ENCODE measurements around the gene SEMA6D.
A peak's percentile ranks its signal among the peaks of the same experiment; 100 is the strongest.

Gene SEMA6D

DNA sequence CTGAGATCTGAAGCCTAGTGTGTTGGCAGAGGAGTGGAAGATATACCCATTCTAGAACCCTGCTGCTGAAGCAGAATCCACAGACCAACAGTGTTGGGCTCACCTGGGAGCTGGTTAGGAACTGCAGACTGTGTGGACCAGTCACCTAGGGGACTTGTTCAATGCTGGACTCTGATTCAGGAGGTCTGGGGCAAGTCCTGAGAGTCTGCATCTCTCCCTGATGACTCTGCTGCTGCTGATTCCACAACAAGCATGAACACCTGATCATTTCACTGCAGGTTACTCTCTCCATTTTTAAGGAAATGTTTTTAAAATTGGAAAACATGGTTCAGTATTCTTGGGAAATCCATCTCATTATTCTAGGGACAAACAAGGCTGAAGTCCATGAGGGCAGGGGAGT is 84.9 kb downstream of the SEMA6D start:
- Histone ChIP-seq H3K36me3 (ENCODE audit: control insufficient read depth in 4 of 4, insufficient read depth in 4 of 4, low read length in 3 of 4) (no peaks in the 10 kb centered on the region), H3K27me3 (replicated peaks in 2 of 5; ENCODE audit: control insufficient read depth in 4 of 5, insufficient read depth in 5 of 5, low read length in 4 of 5) (peaks cover 0 to 6% (median 0%) of the 10 kb centered on the region in 5 experiments), H3K4me3 (ENCODE audit: control insufficient read depth in 1 of 7, extremely low read depth in 1 of 7, insufficient read depth in 4 of 7, low read depth in 2 of 7, low read length in 6 of 7) (no peak overlapping the region), H3K4me1 (ENCODE audit: control extremely low read depth in 1 of 4, control insufficient read depth in 4 of 4, insufficient read depth in 4 of 4, low read length in 3 of 4) (no peaks in the 10 kb centered on the region), H3K27ac (ENCODE audit: insufficient read depth in 1 of 2, low read depth in 1 of 2, low read length in 2 of 2, poor library complexity in 1 of 2, severe bottlenecking in 2 of 2) (no peak overlapping the region), H3K9me3 (ENCODE audit: control extremely low read depth in 1 of 5, control insufficient read depth in 4 of 5, insufficient read depth in 2 of 5, low read depth in 1 of 5, low read length in 4 of 5) (no peaks in the 10 kb centered on the region)
- POLR2A ChIA-PET, result no interaction called here
- no peak for DNase-seq
- CTCF ChIA-PET, result no interaction called here

DNA sequence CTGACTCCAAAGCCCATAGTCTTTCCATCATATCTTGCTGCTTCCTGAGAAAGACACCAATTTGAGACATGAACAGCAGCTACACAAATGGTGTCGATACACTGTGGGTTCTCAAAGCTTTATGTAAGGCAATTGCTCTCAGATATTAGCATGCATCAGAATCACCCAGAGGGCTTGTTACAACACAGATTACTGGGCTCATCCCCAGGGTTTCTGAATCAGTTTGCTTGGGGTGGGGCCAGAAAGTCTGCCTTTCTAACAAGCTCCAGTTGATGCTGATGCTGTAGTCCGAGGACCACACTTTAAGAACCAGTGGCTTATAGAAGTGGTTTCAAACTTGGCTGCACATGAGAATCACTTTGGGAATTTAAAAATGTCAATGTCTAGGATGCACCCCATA is 86.5 kb downstream of the SEMA6D start:
- Histone ChIP-seq H3K9me3 (ENCODE audit: control extremely low read depth in 1 of 5, control insufficient read depth in 4 of 5, insufficient read depth in 2 of 5, low read depth in 1 of 5, low read length in 4 of 5) (no peaks in the 10 kb centered on the region), H3K27me3 (replicated peaks in 2 of 5; ENCODE audit: control insufficient read depth in 4 of 5, insufficient read depth in 5 of 5, low read length in 4 of 5) (peaks cover 0 to 6% (median 0%) of the 10 kb centered on the region in 5 experiments), H3K4me1 (ENCODE audit: control extremely low read depth in 1 of 4, control insufficient read depth in 4 of 4, insufficient read depth in 4 of 4, low read length in 3 of 4) (no peaks in the 10 kb centered on the region), H3K4me3 (ENCODE audit: control insufficient read depth in 1 of 7, extremely low read depth in 1 of 7, insufficient read depth in 4 of 7, low read depth in 2 of 7, low read length in 6 of 7) (no peak overlapping the region), H3K27ac (ENCODE audit: insufficient read depth in 1 of 2, low read depth in 1 of 2, low read length in 2 of 2, poor library complexity in 1 of 2, severe bottlenecking in 2 of 2) (no peak overlapping the region), H3K36me3 (ENCODE audit: control insufficient read depth in 4 of 4, insufficient read depth in 4 of 4, low read length in 3 of 4) (no peaks in the 10 kb centered on the region)
- WGBS (ENCODE audit: insufficient coverage), result 100% methylated on average over 2 of the region's 2 CpGs
- POLR2A ChIA-PET, result no interaction called here
- CTCF ChIA-PET, result no interaction called here
- no peak for DNase-seq

DNA sequence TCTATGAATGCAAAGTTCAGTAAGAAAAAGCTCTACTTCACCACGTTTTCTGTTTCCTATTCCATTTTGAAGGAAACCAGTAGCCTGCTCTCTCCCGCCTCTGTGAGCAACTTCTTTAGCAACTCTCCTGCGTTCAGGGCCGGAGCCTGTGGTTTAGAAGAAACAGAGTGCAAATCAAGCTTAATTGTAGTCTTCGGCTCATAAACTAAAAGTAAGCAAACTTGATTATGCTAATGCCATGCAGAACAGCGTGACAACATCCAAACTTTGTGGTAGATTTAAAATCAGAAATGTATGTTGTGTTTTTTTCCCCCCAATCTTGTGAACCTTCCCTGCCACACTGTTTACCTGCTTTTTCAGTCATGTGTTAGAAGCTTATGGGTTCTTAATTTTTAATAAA is 87.4 kb downstream of the SEMA6D start:
- ChIA-PET CTCF (interaction anchor here (0.6 kb wide), 2 partner anchors 11 to 168 kb away, joined by 3 read pairs; no protein-coding TSS in a partner anchor), POLR2A (no interaction called here)
- Histone ChIP-seq H3K27me3 (replicated peaks in 2 of 5; ENCODE audit: control insufficient read depth in 4 of 5, insufficient read depth in 5 of 5, low read length in 4 of 5) (peaks cover 0 to 6% (median 0%) of the 10 kb centered on the region in 5 experiments), H3K27ac (ENCODE audit: insufficient read depth in 1 of 2, low read depth in 1 of 2, low read length in 2 of 2, poor library complexity in 1 of 2, severe bottlenecking in 2 of 2) (no peak overlapping the region), H3K9me3 (ENCODE audit: control extremely low read depth in 1 of 5, control insufficient read depth in 4 of 5, insufficient read depth in 2 of 5, low read depth in 1 of 5, low read length in 4 of 5) (no peaks in the 10 kb centered on the region), H3K36me3 (ENCODE audit: control insufficient read depth in 4 of 4, insufficient read depth in 4 of 4, low read length in 3 of 4) (no peaks in the 10 kb centered on the region), H3K4me3 (ENCODE audit: control insufficient read depth in 1 of 7, extremely low read depth in 1 of 7, insufficient read depth in 4 of 7, low read depth in 2 of 7, low read length in 6 of 7) (no peak overlapping the region), H3K4me1 (ENCODE audit: control extremely low read depth in 1 of 4, control insufficient read depth in 4 of 4, insufficient read depth in 4 of 4, low read length in 3 of 4) (no peaks in the 10 kb centered on the region)
- 93% methylated on average over 6 of the region's 6 CpGs for WGBS (ENCODE audit: insufficient coverage)
- DNase-seq, result no peak

DNA sequence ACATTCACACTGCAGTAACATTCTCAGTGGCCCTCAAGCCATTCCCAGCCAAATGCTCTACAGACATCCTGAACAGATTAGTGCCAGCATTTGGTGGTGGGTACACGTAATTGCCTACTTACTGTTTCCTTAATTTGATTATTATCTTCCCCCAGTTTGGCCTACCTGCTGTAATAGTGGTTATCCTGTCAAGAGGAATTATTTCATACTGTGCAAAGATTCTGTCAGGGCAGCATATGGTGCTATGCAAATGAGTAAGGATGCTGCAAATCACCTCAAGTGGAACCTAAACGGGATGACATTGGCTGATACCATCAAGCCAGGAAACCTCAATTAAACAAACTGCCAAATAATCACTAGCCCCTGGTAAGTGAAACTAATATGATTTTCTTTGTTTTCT is 88.7 kb downstream of the SEMA6D start:
- Histone ChIP-seq H3K4me1 (ENCODE audit: control extremely low read depth in 1 of 4, control insufficient read depth in 4 of 4, insufficient read depth in 4 of 4, low read length in 3 of 4) (no peaks in the 10 kb centered on the region), H3K4me3 (ENCODE audit: control insufficient read depth in 1 of 7, extremely low read depth in 1 of 7, insufficient read depth in 4 of 7, low read depth in 2 of 7, low read length in 6 of 7) (no peak overlapping the region), H3K9me3 (ENCODE audit: control extremely low read depth in 1 of 5, control insufficient read depth in 4 of 5, insufficient read depth in 2 of 5, low read depth in 1 of 5, low read length in 4 of 5) (no peaks in the 10 kb centered on the region), H3K27me3 (replicated peaks in 2 of 5; ENCODE audit: control insufficient read depth in 4 of 5, insufficient read depth in 5 of 5, low read length in 4 of 5) (peaks cover 0 to 6% (median 0%) of the 10 kb centered on the region in 5 experiments), H3K36me3 (ENCODE audit: control insufficient read depth in 4 of 4, insufficient read depth in 4 of 4, low read length in 3 of 4) (no peaks in the 10 kb centered on the region), H3K27ac (ENCODE audit: insufficient read depth in 1 of 2, low read depth in 1 of 2, low read length in 2 of 2, poor library complexity in 1 of 2, severe bottlenecking in 2 of 2) (no peak overlapping the region)
- peak in 1 of 3 donors; percentile 2 for DNase-seq
- POLR2A ChIA-PET, result no interaction called here
- CTCF ChIA-PET, result interaction anchor here (0.6 kb wide), 1 partner anchor 36 kb away, joined by 3 read pairs; no protein-coding TSS in a partner anchor
- WGBS (ENCODE audit: insufficient coverage), result no CpG with 5 or more reads among the region's 2 CpGs

GRCh38 chr15:47811172-47811571 is 93.9 kb downstream of the SEMA6D start:
- DNase-seq, result no peak
- CTCF ChIA-PET, result no interaction called here

DNA sequence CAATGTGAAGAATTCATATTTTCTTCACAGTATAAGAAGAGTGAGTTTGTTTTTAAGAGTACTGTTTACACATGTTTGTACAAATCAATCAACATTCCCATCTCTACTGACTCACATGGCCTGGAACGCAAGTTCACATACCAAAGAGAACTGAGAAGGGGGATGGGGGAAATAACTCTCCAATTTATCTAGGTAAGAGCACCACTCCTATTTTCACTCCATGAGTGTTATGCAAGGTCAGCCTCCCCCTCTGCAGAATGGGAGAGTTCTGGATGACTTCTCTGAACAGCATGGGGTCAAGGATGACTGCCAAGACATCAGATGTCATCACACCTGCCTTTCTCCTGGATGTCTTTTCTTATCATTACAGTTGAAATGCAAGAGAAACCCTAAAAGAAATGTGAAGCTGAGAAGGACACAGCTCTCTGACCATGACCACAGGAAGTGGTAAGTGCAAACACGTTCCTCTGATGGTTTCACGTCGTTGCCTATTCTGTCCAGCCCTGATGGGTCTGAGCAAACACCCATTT is 95.2 kb downstream of the SEMA6D start:
- POLR2A ChIA-PET, result no interaction called here
- DNase-seq, result no peak
- no peak overlapping the region for H3K4me3 ChIP-seq (ENCODE audit: control insufficient read depth in 1 of 7, extremely low read depth in 1 of 7, insufficient read depth in 4 of 7, low read depth in 2 of 7, low read length in 6 of 7)
- no peak overlapping the region for H3K27ac ChIP-seq (ENCODE audit: insufficient read depth in 1 of 2, low read depth in 1 of 2, low read length in 2 of 2, poor library complexity in 1 of 2, severe bottlenecking in 2 of 2)
- WGBS (ENCODE audit: insufficient coverage), result 79% methylated on average over 3 of the region's 4 CpGs
- H3K36me3 ChIP-seq (ENCODE audit: control insufficient read depth in 4 of 4, insufficient read depth in 4 of 4, low read length in 3 of 4), result no peaks in the 10 kb centered on the region
- H3K27me3 ChIP-seq (replicated peaks in 2 of 5; ENCODE audit: control insufficient read depth in 4 of 5, insufficient read depth in 5 of 5, low read length in 4 of 5), result peaks cover 0 to 3% (median 0%) of the 10 kb centered on the region in 5 experiments
- CTCF ChIA-PET, result no interaction called here
- H3K9me3 ChIP-seq (ENCODE audit: control extremely low read depth in 1 of 5, control insufficient read depth in 4 of 5, insufficient read depth in 2 of 5, low read depth in 1 of 5, low read length in 4 of 5), result no peaks in the 10 kb centered on the region
- no peaks in the 10 kb centered on the region for H3K4me1 ChIP-seq (ENCODE audit: control extremely low read depth in 1 of 4, control insufficient read depth in 4 of 4, insufficient read depth in 4 of 4, low read length in 3 of 4)

More at GRCh38 chr15:47811172-47811571, 93.9 kb downstream of the SEMA6D start:
- Histone ChIP-seq H3K36me3 (ENCODE audit: control insufficient read depth in 4 of 4, insufficient read depth in 4 of 4, low read length in 3 of 4) (no peaks in the 10 kb centered on the region), H3K27me3 (replicated peaks in 2 of 5; ENCODE audit: control insufficient read depth in 4 of 5, insufficient read depth in 5 of 5, low read length in 4 of 5) (peaks cover 0 to 2% (median 0%) of the 10 kb centered on the region in 5 experiments), H3K27ac (ENCODE audit: insufficient read depth in 1 of 2, low read depth in 1 of 2, low read length in 2 of 2, poor library complexity in 1 of 2, severe bottlenecking in 2 of 2) (no peak overlapping the region), H3K9me3 (ENCODE audit: control extremely low read depth in 1 of 5, control insufficient read depth in 4 of 5, insufficient read depth in 2 of 5, low read depth in 1 of 5, low read length in 4 of 5) (no peaks in the 10 kb centered on the region), H3K4me3 (ENCODE audit: control insufficient read depth in 1 of 7, extremely low read depth in 1 of 7, insufficient read depth in 4 of 7, low read depth in 2 of 7, low read length in 6 of 7) (no peak overlapping the region), H3K4me1 (ENCODE audit: control extremely low read depth in 1 of 4, control insufficient read depth in 4 of 4, insufficient read depth in 4 of 4, low read length in 3 of 4) (no peaks in the 10 kb centered on the region)
- 33% methylated on average over 1 of the region's 1 CpG for WGBS (ENCODE audit: insufficient coverage)
- POLR2A ChIA-PET, result no interaction called here

GRCh38 chr15:47813748-47814384 is 96.6 kb downstream of the SEMA6D start:
- no peak overlapping the region for H3K4me3 ChIP-seq (ENCODE audit: control insufficient read depth in 1 of 7, extremely low read depth in 1 of 7, insufficient read depth in 4 of 7, low read depth in 2 of 7, low read length in 6 of 7)
- H3K27ac ChIP-seq (ENCODE audit: insufficient read depth in 1 of 2, low read depth in 1 of 2, low read length in 2 of 2, poor library complexity in 1 of 2, severe bottlenecking in 2 of 2), result no peak overlapping the region
- H3K4me1 ChIP-seq (ENCODE audit: control extremely low read depth in 1 of 4, control insufficient read depth in 4 of 4, insufficient read depth in 4 of 4, low read length in 3 of 4), result no peaks in the 10 kb centered on the region
- 10% methylated on average over 2 of the region's 5 CpGs for WGBS (ENCODE audit: insufficient coverage)
- peak in 2 of 3 donors; percentile 23 to 48 for DNase-seq
- ChIA-PET POLR2A (no interaction called here), CTCF (no interaction called here)
- H3K9me3 ChIP-seq (ENCODE audit: control extremely low read depth in 1 of 5, control insufficient read depth in 4 of 5, insufficient read depth in 2 of 5, low read depth in 1 of 5, low read length in 4 of 5), result no peaks in the 10 kb centered on the region
- H3K36me3 ChIP-seq (ENCODE audit: control insufficient read depth in 4 of 4, insufficient read depth in 4 of 4, low read length in 3 of 4), result no peaks in the 10 kb centered on the region
- peaks cover 0 to 3% (median 0%) of the 10 kb centered on the region in 5 experiments for H3K27me3 ChIP-seq (replicated peaks in 2 of 5; ENCODE audit: control insufficient read depth in 4 of 5, insufficient read depth in 5 of 5, low read length in 4 of 5)

Data from common myeloid progenitor, CD34-positive (primary cell).